HepG2 (cell line): ENCODE measurements around the gene CHD9NB. TPM values are rescaled to one million over a fixed set of nuclear protein-coding genes. Genes with fewer than 3 reads are reported as not detected.

Experiments used
- ATF7-NPFF ChIP-seq: sonication (generic); formaldehyde crosslinking; IDR thresholded peaks from 2 replicates; pipeline ENCODE4 v1.8.1; 2023; ENCODE audit warnings: mild to moderate bottlenecking, low read depth, missing genetic modification reagents, moderate library complexity
- ATRX ChIP-seq: sonication (generic); formaldehyde crosslinking; IDR thresholded peaks from 2 replicates; pipeline ENCODE4 v1.4.0; 2020; ENCODE audit warnings: missing genetic modification reagents, borderline replicate concordance
- CBFB ChIP-seq: sonication (generic); formaldehyde crosslinking; IDR thresholded peaks from 2 replicates; pipeline ENCODE4 v1.4.0; 2020; ENCODE audit warnings: missing genetic modification reagents
- CENPT ChIP-seq: sonication (generic); formaldehyde crosslinking; IDR thresholded peaks from 2 replicates; pipeline ENCODE4 v1.8.0; 2022; ENCODE audit warnings: low read depth, mild to moderate bottlenecking, moderate library complexity, missing genetic modification reagents
- ETV5 ChIP-seq: IDR thresholded peaks from 2 replicates; pipeline ENCODE4 v1.6.1; 2018; ENCODE audit warnings: missing biosample characterization, missing genetic modification reagents, inconsistent platforms, borderline replicate concordance
- FOSL2 ChIP-seq: sonication (generic); formaldehyde crosslinking; IDR thresholded peaks from 2 replicates; pipeline ENCODE4 v1.4.0; 2020; ENCODE audit warnings: missing genetic modification reagents
- FOXJ3 ChIP-seq: sonication (generic); formaldehyde crosslinking; IDR thresholded peaks from 2 replicates; pipeline ENCODE4 v1.4.0; 2020; ENCODE audit warnings: missing genetic modification reagents, mild to moderate bottlenecking, borderline replicate concordance
- FOXP1 ChIP-seq, 2 experiments: fragments of 450-650 bp in 1 of 2; IDR thresholded peaks; 2 replicates each; pipeline ENCODE4 v1.6.1; 2017 to 2018; ENCODE audit warnings: antibody characterized with exemption in 1 of 2
- HIVEP1 ChIP-seq: sonication (generic); formaldehyde crosslinking; IDR thresholded peaks from 2 replicates; pipeline ENCODE4 v1.4.0; 2020; ENCODE audit warnings: mild to moderate bottlenecking, missing genetic modification reagents
- HNRNPL ChIP-seq: fragments of 200-400 bp; formaldehyde crosslinking; IDR thresholded peaks from 2 replicates; pipeline ENCODE4 v1.6.1; 2017; ENCODE audit warnings: mild to moderate bottlenecking, low read depth, low read length
- MXI1 ChIP-seq: IDR thresholded peaks from 3 replicates; pipeline ENCODE4 v1.6.1; 2012; ENCODE audit warnings: low read depth, low read length, inconsistent platforms, borderline replicate concordance
- SOX6 ChIP-seq, 2 experiments: fragments of 450-650 bp in 1 of 2; sonication (generic) in 1 of 2; formaldehyde crosslinking in 1 of 2; IDR thresholded peaks; 2 replicates each; pipeline versions ENCODE4 v1.4.0 to v1.6.1; 2017 to 2020; ENCODE audit warnings: antibody characterized with exemption in 1 of 2, mild to moderate bottlenecking in 1 of 2, missing genetic modification reagents in 1 of 2
- TAF1 ChIP-seq: sonication (generic); formaldehyde crosslinking; IDR thresholded peaks from 2 replicates; pipeline ENCODE4 v1.4.0; 2020; ENCODE audit warnings: missing genetic modification reagents
- THAP11 ChIP-seq: IDR thresholded peaks from 2 replicates; pipeline ENCODE4 v1.6.1; 2016; ENCODE audit warnings: missing biosample characterization, missing genetic modification reagents
- ZNF317 ChIP-seq: sonication (generic); formaldehyde crosslinking; IDR thresholded peaks from 2 replicates; pipeline ENCODE4 v1.5.0; 2020; ENCODE audit warnings: mild to moderate bottlenecking, missing genetic modification reagents
- ZNF44 ChIP-seq: sonication (generic); formaldehyde crosslinking; IDR thresholded peaks from 2 replicates; pipeline ENCODE4 v1.5.1; 2020; ENCODE audit warnings: mild to moderate bottlenecking, missing genetic modification reagents
- ZNF567 ChIP-seq: sonication (generic); formaldehyde crosslinking; IDR thresholded peaks from 2 replicates; pipeline ENCODE4 v1.8.1; 2023; ENCODE audit warnings: mild to moderate bottlenecking, missing genetic modification reagents, borderline replicate concordance
- ZNF644 ChIP-seq: IDR thresholded peaks from 2 replicates; pipeline ENCODE4 v1.6.1; 2016; ENCODE audit warnings: low read depth
- ZNF775 ChIP-seq: sonication (generic); formaldehyde crosslinking; IDR thresholded peaks from 2 replicates; pipeline ENCODE4 v1.4.0; 2020; ENCODE audit warnings: missing genetic modification reagents, mild to moderate bottlenecking, moderate library complexity, borderline replicate concordance
- polyA plus RNA-seq, 8 experiments: library from polyadenylated mRNA; depleted of rRNA in 3 of 8; stranded (reverse) in 7 of 8; unstranded in 1 of 8; fragments of >200 nt; fragmentation: Illumina TruSeq in 4 of 8; extraction: Trizol in 4 of 8; gene quantifications; 2 replicates each; pipeline versions ENCODE4 v1.2.1 to v1.2.3, GENCODE V29; 2011 to 2016; ENCODE audit warnings: low read depth in 4 of 8, missing spikeins in 1 of 8, mixed read lengths in 1 of 8; ENCODE audit not compliant: insufficient read depth in 1 of 8
- total RNA-seq, 5 experiments: library from RNA; depleted of rRNA; stranded (reverse); fragments of >200 nt; fragmentation: Illumina TruSeq; extraction: Trizol; gene quantifications; 2 replicates each; pipeline ENCODE4 v1.2.3, GENCODE V29; 2016; ENCODE audit warnings: low read depth in 1 of 5
- TF ChIP-seq, protein P1 (sequence below): IDR thresholded peaks from 2 replicates; pipeline ENCODE4 v1.6.1; 2016; ENCODE audit warnings: low read depth, borderline replicate concordance
- TF ChIP-seq, protein P2 (sequence below): sonication (generic); formaldehyde crosslinking; IDR thresholded peaks from 2 replicates; pipeline ENCODE4 v1.5.1; 2020; ENCODE audit warnings: mild to moderate bottlenecking, missing genetic modification reagents, moderate library complexity
- TF ChIP-seq, protein P3 (sequence below): sonication (generic); formaldehyde crosslinking; IDR thresholded peaks from 2 replicates; pipeline ENCODE4 v1.5.1; 2020; ENCODE audit warnings: mild to moderate bottlenecking, moderate library complexity, missing genetic modification reagents

CHD9NB gene
- total and polyA plus RNA-seq, 2 of the 13 experiments (the other 11 are each of a cell fraction or from before 2014, with no cell fraction given) = 0.17 to 0.18 TPM

DNA sequence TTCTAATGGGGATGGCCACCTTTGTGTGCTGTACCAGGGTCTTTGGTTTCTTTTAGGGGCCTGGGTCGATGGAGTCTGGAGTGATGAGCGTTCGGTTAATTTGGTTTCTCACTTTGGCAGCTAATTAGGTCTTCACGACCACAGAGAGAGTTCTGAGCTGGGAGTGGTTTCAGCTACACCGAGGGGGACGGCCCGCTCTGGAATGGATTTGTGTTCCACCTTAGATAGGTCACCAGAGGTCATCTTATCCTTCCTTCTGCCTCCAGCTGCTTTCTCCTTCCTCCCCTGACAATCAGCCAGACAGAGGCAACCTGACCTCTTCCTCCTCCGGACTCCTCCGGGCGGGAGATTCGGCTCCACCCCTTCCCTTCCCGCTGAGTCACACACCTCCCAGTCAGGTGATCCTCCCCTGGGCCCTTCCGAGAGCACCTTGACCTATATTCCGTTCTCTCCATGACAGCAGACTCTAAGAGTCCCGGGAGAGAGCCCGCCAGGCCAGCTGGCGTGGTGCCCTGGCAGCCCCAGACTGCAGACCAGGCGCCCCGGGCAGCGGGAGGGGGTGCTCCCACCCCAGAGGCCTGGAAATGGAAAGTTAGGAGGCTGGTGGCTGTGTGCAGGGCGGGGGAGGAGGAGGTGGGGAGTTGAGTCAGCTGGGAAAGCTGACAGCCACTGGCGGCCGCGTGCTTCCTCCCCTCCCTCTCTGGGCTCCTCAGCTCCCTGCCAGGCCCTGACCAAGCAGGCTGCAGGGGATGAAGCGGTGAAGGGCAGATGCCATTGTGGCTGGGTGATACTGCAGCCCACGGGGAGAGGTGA lies 46.8 kb upstream of the CHD9NB start (continued):
- TF ChIP-seq ATF7-NPFF (no peak), FOSL2 (CRISPR knock-in tag) (peak; percentile 90), MXI1 (peak; percentile 80; the same call in 1 of the 3 replicates), ZNF317 (CRISPR knock-in tag) (peak; percentile 81), ATRX (CRISPR knock-in tag) (no peak), CBFB (CRISPR knock-in tag) (no peak), FOXP1 (IDR thresholded peaks at IDR 0.05) (no peak), FOXP1 (CRISPR knock-in tag; IDR thresholded peaks at IDR 0.05) (peak; percentile 29), ZNF644 (0 out of 2 replicates have a peak, but pooled peaks have one; percentile 55), CENPT (no peak), ZNF567 (CRISPR knock-in tag) (0 out of 2 replicates have a peak, but pooled peaks have one; percentile 28), THAP11 (CRISPR knock-in tag) (peak; percentile 40), ZNF44 (no peak), HIVEP1 (CRISPR knock-in tag) (peak; percentile 83; the same call in 1 of the 2 replicates), SOX6 (IDR thresholded peaks at IDR 0.05) (no peak), SOX6 (CRISPR knock-in tag; IDR thresholded peaks at IDR 0.05) (peak; percentile 19; the same call in 1 of the 2 replicates), TAF1 (CRISPR knock-in tag) (peak; percentile 33; the same call in 1 of the 2 replicates), HNRNPL (peak; percentile 84), ETV5 (peak; percentile 41; the same call in 1 of the 2 replicates), FOXJ3 (CRISPR knock-in tag) (no peak), ZNF775 (peak; percentile 62; the same call in 1 of the 2 replicates)
- TF ChIP-seq, protein P1, sequence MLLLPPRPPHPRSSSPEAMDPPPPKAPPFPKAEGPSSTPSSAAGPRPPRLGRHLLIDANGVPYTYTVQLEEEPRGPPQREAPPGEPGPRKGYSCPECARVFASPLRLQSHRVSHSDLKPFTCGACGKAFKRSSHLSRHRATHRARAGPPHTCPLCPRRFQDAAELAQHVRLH (CRISPR knock-in tag) = no peak
- TF ChIP-seq, protein P2, sequence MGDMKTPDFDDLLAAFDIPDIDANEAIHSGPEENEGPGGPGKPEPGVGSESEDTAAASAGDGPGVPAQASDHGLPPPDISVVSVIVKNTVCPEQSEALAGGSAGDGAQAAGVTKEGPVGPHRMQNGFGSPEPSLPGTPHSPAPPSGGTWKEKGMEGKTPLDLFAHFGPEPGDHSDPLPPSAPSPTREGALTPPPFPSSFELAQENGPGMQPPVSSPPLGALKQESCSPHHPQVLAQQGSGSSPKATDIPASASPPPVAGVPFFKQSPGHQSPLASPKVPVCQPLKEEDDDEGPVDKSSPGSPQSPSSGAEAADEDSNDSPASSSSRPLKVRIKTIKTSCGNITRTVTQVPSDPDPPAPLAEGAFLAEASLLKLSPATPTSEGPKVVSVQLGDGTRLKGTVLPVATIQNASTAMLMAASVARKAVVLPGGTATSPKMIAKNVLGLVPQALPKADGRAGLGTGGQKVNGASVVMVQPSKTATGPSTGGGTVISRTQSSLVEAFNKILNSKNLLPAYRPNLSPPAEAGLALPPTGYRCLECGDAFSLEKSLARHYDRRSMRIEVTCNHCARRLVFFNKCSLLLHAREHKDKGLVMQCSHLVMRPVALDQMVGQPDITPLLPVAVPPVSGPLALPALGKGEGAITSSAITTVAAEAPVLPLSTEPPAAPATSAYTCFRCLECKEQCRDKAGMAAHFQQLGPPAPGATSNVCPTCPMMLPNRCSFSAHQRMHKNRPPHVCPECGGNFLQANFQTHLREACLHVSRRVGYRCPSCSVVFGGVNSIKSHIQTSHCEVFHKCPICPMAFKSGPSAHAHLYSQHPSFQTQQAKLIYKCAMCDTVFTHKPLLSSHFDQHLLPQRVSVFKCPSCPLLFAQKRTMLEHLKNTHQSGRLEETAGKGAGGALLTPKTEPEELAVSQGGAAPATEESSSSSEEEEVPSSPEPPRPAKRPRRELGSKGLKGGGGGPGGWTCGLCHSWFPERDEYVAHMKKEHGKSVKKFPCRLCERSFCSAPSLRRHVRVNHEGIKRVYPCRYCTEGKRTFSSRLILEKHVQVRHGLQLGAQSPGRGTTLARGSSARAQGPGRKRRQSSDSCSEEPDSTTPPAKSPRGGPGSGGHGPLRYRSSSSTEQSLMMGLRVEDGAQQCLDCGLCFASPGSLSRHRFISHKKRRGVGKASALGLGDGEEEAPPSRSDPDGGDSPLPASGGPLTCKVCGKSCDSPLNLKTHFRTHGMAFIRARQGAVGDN = peak; percentile 88
- TF ChIP-seq, protein P3, sequence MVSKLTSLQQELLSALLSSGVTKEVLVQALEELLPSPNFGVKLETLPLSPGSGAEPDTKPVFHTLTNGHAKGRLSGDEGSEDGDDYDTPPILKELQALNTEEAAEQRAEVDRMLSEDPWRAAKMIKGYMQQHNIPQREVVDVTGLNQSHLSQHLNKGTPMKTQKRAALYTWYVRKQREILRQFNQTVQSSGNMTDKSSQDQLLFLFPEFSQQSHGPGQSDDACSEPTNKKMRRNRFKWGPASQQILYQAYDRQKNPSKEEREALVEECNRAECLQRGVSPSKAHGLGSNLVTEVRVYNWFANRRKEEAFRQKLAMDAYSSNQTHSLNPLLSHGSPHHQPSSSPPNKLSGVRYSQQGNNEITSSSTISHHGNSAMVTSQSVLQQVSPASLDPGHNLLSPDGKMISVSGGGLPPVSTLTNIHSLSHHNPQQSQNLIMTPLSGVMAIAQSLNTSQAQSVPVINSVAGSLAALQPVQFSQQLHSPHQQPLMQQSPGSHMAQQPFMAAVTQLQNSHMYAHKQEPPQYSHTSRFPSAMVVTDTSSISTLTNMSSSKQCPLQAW (CRISPR knock-in tag) = peak; percentile 64
